ENCODE data around the gene INTS11.

DNA sequence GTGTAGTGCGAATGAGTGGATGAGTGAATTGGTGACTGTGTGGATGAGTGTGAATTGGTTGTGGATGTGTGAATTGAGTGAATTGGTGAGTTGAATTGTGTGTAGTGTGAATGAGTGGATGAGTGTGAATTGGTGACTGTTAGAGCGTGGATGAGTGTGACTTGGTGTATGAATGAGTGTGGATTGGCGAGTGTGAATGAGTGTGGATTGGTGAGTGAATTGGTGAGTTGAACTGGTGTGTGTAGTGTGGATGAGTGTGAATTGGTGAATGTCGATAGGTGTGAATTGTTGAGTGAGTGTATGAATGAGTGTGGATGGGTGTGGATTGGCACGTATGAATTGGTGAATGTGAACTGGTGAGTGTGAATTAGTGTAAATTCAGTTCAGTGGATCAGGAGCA, 42.9 kb upstream of the INTS11 start:
- TF ChIP-seq, protein P1, sequence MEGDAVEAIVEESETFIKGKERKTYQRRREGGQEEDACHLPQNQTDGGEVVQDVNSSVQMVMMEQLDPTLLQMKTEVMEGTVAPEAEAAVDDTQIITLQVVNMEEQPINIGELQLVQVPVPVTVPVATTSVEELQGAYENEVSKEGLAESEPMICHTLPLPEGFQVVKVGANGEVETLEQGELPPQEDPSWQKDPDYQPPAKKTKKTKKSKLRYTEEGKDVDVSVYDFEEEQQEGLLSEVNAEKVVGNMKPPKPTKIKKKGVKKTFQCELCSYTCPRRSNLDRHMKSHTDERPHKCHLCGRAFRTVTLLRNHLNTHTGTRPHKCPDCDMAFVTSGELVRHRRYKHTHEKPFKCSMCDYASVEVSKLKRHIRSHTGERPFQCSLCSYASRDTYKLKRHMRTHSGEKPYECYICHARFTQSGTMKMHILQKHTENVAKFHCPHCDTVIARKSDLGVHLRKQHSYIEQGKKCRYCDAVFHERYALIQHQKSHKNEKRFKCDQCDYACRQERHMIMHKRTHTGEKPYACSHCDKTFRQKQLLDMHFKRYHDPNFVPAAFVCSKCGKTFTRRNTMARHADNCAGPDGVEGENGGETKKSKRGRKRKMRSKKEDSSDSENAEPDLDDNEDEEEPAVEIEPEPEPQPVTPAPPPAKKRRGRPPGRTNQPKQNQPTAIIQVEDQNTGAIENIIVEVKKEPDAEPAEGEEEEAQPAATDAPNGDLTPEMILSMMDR (IDR thresholded peaks at IDR 0.05) = no peak
- no peak for TF ChIP-seq POLR2A (IDR thresholded peaks at IDR 0.05)
